Measurements from ENCODE around the gene MTUS2.

Gene MTUS2

DNA sequence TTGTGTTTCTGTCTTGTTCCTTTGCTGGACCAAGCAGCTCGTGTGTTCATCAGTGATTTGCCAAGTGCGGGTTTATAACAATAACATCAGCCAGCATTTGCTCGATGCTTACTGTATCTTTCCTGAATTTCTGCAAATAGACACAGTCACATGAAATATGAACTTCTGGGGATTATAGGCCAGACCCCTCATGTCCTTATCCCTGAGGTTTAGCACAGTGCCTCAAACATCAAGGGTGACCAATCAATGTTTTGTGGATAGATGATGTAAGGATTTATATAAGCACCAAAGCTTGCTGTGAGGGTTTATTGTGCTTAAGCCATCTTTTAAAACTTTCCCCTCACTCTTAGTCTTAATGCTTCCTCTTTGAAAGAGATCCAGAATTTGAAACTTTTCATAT lies 451.5 kb downstream of the MTUS2 start:
- H3K4me3 ChIP-seq (replicated peaks; ENCODE audit: insufficient read depth, low read length) = no peak overlapping the region
- TF ChIP-seq SPI1 (IDR thresholded peaks at IDR 0.05; ENCODE audit: borderline replicate concordance, low read depth) = no peak
- TF ChIP-seq POLR2AphosphoS5 (IDR thresholded peaks at IDR 0.05; ENCODE audit: low read depth) = no peak
- TF ChIP-seq, protein P1, sequence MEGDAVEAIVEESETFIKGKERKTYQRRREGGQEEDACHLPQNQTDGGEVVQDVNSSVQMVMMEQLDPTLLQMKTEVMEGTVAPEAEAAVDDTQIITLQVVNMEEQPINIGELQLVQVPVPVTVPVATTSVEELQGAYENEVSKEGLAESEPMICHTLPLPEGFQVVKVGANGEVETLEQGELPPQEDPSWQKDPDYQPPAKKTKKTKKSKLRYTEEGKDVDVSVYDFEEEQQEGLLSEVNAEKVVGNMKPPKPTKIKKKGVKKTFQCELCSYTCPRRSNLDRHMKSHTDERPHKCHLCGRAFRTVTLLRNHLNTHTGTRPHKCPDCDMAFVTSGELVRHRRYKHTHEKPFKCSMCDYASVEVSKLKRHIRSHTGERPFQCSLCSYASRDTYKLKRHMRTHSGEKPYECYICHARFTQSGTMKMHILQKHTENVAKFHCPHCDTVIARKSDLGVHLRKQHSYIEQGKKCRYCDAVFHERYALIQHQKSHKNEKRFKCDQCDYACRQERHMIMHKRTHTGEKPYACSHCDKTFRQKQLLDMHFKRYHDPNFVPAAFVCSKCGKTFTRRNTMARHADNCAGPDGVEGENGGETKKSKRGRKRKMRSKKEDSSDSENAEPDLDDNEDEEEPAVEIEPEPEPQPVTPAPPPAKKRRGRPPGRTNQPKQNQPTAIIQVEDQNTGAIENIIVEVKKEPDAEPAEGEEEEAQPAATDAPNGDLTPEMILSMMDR (IDR thresholded peaks at IDR 0.05; ENCODE audit: insufficient read depth, low read length) = no peak
- TF ChIP-seq GABPA (IDR thresholded peaks at IDR 0.05; ENCODE audit: low read depth) = no peak
- TF ChIP-seq, protein P2, sequence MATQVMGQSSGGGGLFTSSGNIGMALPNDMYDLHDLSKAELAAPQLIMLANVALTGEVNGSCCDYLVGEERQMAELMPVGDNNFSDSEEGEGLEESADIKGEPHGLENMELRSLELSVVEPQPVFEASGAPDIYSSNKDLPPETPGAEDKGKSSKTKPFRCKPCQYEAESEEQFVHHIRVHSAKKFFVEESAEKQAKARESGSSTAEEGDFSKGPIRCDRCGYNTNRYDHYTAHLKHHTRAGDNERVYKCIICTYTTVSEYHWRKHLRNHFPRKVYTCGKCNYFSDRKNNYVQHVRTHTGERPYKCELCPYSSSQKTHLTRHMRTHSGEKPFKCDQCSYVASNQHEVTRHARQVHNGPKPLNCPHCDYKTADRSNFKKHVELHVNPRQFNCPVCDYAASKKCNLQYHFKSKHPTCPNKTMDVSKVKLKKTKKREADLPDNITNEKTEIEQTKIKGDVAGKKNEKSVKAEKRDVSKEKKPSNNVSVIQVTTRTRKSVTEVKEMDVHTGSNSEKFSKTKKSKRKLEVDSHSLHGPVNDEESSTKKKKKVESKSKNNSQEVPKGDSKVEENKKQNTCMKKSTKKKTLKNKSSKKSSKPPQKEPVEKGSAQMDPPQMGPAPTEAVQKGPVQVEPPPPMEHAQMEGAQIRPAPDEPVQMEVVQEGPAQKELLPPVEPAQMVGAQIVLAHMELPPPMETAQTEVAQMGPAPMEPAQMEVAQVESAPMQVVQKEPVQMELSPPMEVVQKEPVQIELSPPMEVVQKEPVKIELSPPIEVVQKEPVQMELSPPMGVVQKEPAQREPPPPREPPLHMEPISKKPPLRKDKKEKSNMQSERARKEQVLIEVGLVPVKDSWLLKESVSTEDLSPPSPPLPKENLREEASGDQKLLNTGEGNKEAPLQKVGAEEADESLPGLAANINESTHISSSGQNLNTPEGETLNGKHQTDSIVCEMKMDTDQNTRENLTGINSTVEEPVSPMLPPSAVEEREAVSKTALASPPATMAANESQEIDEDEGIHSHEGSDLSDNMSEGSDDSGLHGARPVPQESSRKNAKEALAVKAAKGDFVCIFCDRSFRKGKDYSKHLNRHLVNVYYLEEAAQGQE (IDR thresholded peaks at IDR 0.05; ENCODE audit: insufficient replicate concordance, low read depth) = no peak
- H3K27me3 ChIP-seq (ENCODE audit: insufficient read depth, poor library complexity, severe bottlenecking) = peaks cover 5% of the 10 kb centered on the region
- no peak for DNase-seq (ENCODE audit: low read depth in 1 of 2, low spot score in 1 of 2)
- no peak overlapping the region for H3K27ac ChIP-seq (replicated peaks)

DNA sequence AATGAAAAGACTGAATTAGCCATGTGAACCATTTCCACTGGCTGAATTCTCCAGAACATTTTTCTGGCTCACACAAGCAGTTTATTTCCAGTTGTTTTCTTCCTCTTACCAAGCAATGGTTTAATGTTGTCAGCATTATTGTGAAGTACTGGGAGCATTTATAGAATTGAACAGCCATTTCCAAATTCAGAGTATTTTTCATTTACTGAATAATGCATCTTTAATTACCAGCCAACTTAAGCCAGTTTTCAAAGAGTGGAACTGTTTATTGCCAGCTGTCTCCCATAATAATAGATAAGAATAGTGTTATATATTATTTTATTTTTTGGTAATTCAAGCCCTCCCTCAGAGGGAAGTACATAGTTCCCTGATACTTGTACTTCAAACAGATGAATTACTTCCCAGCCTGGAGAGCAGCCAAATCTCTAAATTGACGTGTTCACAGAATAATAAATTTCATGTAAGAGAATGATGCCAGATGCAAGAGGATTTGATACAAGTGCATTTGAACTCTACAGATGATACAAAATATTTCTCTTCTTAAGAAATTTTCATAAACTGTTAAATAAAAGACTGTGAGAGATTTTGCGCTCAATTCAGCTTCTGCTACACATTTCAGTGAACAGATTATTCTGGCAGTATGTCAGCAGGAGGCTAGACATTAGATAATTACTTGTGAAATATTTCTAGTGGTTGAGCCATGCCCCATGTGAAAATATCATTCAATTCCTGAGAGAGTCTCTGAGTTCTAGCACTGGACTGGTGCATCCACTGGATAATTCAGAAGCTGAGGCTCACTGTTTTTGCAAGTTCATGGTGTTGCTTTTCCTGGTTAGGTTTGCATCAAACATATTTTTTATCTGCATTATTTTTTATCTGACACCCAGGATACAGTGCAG lies 459.5 kb downstream of the MTUS2 start:
- peaks cover 16% of the 10 kb centered on the region for H3K27me3 ChIP-seq (ENCODE audit: insufficient read depth, poor library complexity, severe bottlenecking)
- no peak for DNase-seq (ENCODE audit: low read depth in 1 of 2, low spot score in 1 of 2)
- TF ChIP-seq, protein P2 (IDR thresholded peaks at IDR 0.05; ENCODE audit: insufficient replicate concordance, low read depth) = no peak
- TF ChIP-seq SPI1 (IDR thresholded peaks at IDR 0.05; ENCODE audit: borderline replicate concordance, low read depth) = no peak
- no peak overlapping the region for H3K27ac ChIP-seq (replicated peaks)
- no peak overlapping the region for H3K4me3 ChIP-seq (replicated peaks; ENCODE audit: insufficient read depth, low read length)

DNA sequence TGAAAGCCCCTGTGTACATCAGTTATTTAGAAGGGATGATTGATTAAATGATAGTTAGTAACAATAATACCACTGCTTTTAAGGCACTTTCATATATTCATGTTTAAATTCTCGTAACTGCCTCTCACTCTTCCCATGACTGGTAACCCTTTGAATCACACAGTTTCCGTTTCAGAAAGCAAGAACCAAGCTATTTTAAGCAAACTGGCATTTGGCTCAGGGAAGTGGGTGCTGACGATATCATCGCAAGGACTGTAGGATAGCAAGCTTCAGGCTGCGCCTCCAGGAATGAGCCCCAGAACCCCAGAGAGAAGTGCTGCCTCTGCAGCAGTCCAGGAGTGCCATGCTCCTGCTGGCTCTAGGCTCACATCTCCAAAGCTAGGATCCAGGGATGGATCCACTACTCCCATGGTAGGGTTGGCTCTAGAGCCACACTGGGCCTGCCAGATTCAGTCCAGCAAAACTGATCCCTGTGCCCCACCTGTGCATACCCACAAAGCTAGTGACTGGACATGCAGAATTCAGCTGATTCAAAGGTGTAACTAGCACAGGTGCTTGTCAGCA lies 461.9 kb downstream of the MTUS2 start:
- TF ChIP-seq SPI1 (IDR thresholded peaks at IDR 0.05; ENCODE audit: borderline replicate concordance, low read depth) = no peak
- TF ChIP-seq POLR2AphosphoS5 (IDR thresholded peaks at IDR 0.05; ENCODE audit: low read depth) = no peak
- TF ChIP-seq, protein P1 (IDR thresholded peaks at IDR 0.05; ENCODE audit: insufficient read depth, low read length) = no peak
- TF ChIP-seq GABPA (IDR thresholded peaks at IDR 0.05; ENCODE audit: low read depth) = no peak
- TF ChIP-seq, protein P2 (IDR thresholded peaks at IDR 0.05; ENCODE audit: insufficient replicate concordance, low read depth) = no peak
- no peak for DNase-seq (ENCODE audit: low read depth in 1 of 2, low spot score in 1 of 2)
- H3K27ac ChIP-seq (replicated peaks) = no peak overlapping the region
- peaks cover 20% of the 10 kb centered on the region for H3K27me3 ChIP-seq (ENCODE audit: insufficient read depth, poor library complexity, severe bottlenecking)
- H3K4me3 ChIP-seq (replicated peaks; ENCODE audit: insufficient read depth, low read length) = no peak overlapping the region

Measured in HL-60 (cell line).